ENCODE results near the gene CCDC78.

Gene CCDC78

DNA sequence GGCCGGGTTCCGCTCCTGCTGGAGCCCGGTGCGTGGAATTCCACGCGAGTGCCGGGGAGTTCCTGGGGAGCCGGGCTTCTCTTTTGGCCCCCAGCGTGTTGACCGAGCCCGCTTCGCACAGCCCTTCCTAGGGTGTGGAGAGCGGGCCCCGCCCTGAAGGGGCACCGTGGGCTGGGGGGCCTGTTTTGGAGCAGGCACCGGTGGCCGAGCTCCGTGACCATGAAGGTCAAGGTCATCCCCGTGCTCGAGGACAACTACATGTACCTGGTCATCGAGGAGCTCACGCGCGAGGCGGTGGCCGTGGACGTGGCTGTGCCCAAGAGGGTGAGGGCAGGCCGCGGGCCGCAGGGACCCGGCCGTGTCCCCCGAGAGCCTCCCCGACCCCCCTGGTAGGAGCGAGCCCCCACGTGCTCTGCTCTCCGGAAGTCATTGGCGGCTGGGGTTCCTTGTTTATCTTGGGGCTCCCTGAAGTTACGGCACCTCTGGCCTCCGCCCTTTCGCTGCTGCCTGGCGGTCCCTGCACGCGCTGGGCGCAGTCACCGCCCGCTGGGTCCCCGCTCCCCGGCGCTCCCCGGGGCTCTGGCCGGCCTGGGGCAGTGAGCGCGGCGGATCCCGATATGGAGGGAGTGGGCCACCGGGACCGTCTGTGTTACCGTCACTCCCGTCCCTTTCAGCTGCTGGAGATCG lies 1.2 kb upstream of the CCDC78 start:
- no peak for FAIRE-seq
- DNase-seq (ENCODE audit: insufficient read length, low spot score): no peak
- no peak for TF ChIP-seq TAF1 (IDR thresholded peaks at IDR 0.05; ENCODE audit: low read depth, low read length)

DNA sequence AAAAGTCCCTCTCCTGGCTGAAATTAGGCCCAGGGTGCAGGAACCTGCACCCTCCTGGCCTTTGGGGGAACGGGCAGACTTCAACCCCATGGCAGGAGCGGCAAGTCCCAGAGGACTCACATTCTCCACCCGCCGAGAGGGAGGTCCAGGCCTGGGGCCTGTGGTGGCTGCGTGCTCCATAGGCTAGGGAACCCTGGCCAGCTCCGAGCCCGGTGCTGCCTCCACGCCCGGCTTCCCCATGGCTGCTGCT lies 130 bp downstream of the CCDC78 start:
- TF ChIP-seq PAX5 (IDR thresholded peaks at IDR 0.05; ENCODE audit: insufficient read depth, low read length, severe bottlenecking) (no peak), POLR2A (IDR thresholded peaks at IDR 0.05; ENCODE audit: low read depth, low read length) (no peak), SPI1 (IDR thresholded peaks at IDR 0.05; ENCODE audit: low read depth, low read length) (no peak), POLR2AphosphoS5 (IDR thresholded peaks at IDR 0.05; ENCODE audit: low read depth, low read length) (no peak), TAF1 (IDR thresholded peaks at IDR 0.05; ENCODE audit: low read depth, low read length) (no peak), POU2F2 (IDR thresholded peaks at IDR 0.05; ENCODE audit: low read depth, low read length) (no peak)
- no peak for FAIRE-seq
- no peak for DNase-seq (ENCODE audit: insufficient read length, low spot score)

DNA sequence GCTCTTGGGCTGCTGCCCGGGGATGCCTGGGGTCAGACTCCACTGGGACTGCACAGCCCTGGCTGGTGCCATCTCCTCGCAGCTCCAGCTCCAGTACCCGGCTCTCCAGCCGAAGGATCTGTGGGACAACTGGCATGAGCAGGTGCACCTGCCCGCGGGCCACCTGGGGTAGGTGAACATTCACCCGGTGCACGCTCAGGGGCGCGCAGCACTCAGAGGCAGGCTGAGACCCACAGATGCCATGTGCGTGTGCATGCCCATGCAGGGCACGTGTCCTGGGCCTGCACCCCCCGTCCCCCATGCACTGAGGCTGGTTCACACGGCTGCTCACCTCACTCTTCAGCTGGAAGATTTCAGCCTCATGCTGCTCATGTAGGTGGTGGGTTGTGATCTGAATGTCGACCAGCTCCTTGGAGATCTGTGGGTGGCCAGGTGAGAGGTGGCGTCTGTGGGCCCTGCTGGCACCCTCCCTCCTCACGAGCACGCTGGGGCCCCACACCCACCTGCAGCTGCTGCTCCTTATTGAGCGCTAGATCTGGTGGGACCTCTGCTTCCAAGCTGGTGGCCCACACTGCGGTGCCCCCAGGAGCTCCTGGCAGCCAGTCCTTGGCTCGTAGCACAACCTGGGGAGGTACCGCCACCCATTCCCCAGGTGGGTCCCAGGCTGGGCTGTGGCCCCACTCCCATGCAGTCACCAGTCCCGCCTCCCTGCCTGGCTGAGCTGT lies 618 bp downstream of the CCDC78 start:
- FAIRE-seq (no peak), DNase-seq (ENCODE audit: insufficient read length, low spot score) (no peak)
- TF ChIP-seq SPI1 (IDR thresholded peaks at IDR 0.05; ENCODE audit: low read depth, low read length) (no peak), POLR2AphosphoS5 (IDR thresholded peaks at IDR 0.05; ENCODE audit: low read depth, low read length) (no peak), PAX5 (IDR thresholded peaks at IDR 0.05; ENCODE audit: insufficient read depth, low read length, severe bottlenecking) (no peak), POLR2A (IDR thresholded peaks at IDR 0.05; ENCODE audit: low read depth, low read length) (no peak), TAF1 (IDR thresholded peaks at IDR 0.05; ENCODE audit: low read depth, low read length) (no peak), POU2F2 (IDR thresholded peaks at IDR 0.05; ENCODE audit: low read depth, low read length) (no peak)

- DNase-seq (ENCODE audit: insufficient read length, low spot score): no peak
- FAIRE-seq: no peak
- TF ChIP-seq TAF1 (IDR thresholded peaks at IDR 0.05; ENCODE audit: low read depth, low read length) (no peak), POLR2AphosphoS5 (IDR thresholded peaks at IDR 0.05; ENCODE audit: low read depth, low read length) (no peak)
These were observed 1.2 kb downstream of the CCDC78 start for GRCh38 chr16:725041-725376.

GRCh38 chr16:724188-725040 lies 1.8 kb downstream of the CCDC78 start:
- FAIRE-seq (no peak), DNase-seq (ENCODE audit: insufficient read length, low spot score) (no peak)
- TF ChIP-seq PAX5 (IDR thresholded peaks at IDR 0.05; ENCODE audit: insufficient read depth, low read length, severe bottlenecking): no peak
- TF ChIP-seq POLR2A (IDR thresholded peaks at IDR 0.05; ENCODE audit: low read depth, low read length): no peak
- TF ChIP-seq POLR2AphosphoS5 (IDR thresholded peaks at IDR 0.05; ENCODE audit: low read depth, low read length): no peak
- TF ChIP-seq POU2F2 (IDR thresholded peaks at IDR 0.05; ENCODE audit: low read depth, low read length): no peak
- TF ChIP-seq SPI1 (IDR thresholded peaks at IDR 0.05; ENCODE audit: low read depth, low read length): no peak
- TF ChIP-seq TAF1 (IDR thresholded peaks at IDR 0.05; ENCODE audit: low read depth, low read length): no peak

DNA sequence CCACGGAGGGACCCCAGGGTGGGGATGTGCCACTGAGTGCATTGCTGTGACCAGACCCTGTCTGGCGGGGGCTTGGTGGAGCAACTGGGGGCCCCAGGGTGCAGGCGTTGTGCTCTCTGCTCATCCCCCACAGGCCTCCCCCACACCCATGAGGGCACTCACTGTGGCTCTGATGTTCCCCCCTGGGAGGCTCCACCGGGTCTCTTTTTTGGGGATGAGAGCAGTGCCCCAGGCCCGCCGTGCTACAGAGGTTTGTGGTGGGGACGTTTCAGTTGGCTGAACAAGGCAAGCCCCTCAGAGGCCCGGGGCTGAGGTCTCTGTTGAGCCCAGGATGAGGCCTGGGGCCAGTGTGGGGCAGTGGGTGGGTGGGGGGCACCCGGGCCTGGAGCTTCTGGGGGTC lies 2.5 kb downstream of the CCDC78 start:
- DNase-seq (ENCODE audit: insufficient read length, low spot score) (no peak), FAIRE-seq (no peak)
- TF ChIP-seq POLR2A (IDR thresholded peaks at IDR 0.05; ENCODE audit: low read depth, low read length) (no peak), SPI1 (IDR thresholded peaks at IDR 0.05; ENCODE audit: low read depth, low read length) (no peak), TAF1 (IDR thresholded peaks at IDR 0.05; ENCODE audit: low read depth, low read length) (no peak), POU2F2 (IDR thresholded peaks at IDR 0.05; ENCODE audit: low read depth, low read length) (no peak), POLR2AphosphoS5 (IDR thresholded peaks at IDR 0.05; ENCODE audit: low read depth, low read length) (no peak)

DNA sequence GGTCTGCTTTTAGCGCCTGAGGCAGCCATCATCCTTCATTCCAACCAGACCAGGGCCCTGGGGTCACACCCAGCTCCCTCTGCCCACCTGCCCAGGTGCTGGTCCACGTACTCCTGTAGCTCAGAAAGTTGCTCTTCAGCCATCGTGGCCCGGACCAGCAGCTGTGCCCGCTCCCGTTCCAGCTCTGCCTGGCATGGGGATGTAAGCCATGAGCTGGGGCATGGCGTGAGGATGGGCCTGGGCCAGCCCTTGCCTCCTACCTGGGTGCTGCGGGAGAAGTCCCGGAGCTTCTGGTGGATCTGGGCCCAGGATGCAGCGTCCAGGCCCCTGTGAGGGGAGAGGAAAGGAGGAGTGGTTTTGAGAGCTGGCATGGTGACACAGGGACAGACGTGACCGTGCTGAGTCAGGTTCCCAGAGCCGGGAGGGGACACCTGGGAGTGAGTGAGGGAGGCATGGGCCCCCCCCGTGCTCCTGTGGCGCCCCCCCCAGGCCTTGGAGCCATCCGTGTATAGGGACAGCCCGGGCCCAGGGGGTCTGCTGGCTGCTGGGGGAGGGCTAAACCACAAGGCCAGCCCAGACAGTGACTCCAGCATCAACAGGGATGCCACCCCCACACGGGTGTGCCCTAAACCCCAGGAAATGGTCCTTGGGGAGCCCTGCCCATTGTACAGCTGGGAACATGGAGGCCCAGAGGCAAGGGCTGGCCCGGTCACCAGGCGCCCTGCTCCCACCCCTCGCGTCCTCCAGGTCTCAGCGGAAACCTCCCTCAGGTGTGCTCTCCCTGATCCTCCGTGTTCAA lies 3.2 kb downstream of the CCDC78 start:
- FAIRE-seq (no peak), DNase-seq (ENCODE audit: insufficient read length, low spot score) (no peak)
- no peak for TF ChIP-seq SPI1 (IDR thresholded peaks at IDR 0.05; ENCODE audit: low read depth, low read length)
- no peak for TF ChIP-seq POLR2AphosphoS5 (IDR thresholded peaks at IDR 0.05; ENCODE audit: low read depth, low read length)
- TF ChIP-seq PAX5 (IDR thresholded peaks at IDR 0.05; ENCODE audit: insufficient read depth, low read length, severe bottlenecking): no peak
- no peak for TF ChIP-seq POLR2A (IDR thresholded peaks at IDR 0.05; ENCODE audit: low read depth, low read length)
- TF ChIP-seq POU2F2 (IDR thresholded peaks at IDR 0.05; ENCODE audit: low read depth, low read length): no peak
- no peak for TF ChIP-seq TAF1 (IDR thresholded peaks at IDR 0.05; ENCODE audit: low read depth, low read length)

DNA sequence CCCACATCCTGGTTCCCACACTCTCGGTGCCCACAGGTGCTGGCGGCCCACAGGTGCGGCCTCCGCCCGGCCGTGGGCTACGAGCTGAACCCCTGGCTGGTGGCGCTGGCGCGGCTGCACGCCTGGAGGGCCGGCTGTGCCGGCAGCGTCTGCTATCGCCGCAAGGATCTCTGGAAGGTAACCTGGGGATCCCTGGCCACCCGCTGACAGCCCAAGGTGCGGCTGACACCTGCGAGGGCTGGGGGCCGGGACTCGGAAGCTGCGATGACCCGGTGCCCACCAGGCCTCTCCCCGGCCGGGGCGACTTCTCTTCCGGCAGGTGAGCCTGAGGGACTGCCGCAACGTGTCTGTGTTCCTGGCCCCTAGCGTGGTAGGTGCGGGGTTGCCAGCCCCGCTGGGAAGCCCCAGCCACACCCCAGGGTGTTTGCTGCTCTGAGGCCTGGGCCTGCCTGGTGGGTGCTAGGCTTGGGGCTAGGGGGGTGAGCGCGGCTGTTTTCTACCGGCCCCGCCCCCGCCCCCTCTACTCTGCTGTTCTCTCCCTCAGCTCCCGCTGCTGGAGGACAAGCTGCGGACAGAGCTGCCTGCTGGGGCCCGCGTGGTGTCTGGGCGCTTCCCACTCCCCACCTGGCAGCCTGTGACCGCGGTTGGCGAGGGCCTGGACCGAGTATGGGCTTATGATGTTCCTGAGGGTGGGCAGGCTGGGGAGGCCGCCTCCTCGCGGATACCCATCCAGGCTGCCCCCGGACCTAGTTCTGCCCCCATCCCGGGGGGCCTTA lies 4.3 kb downstream of the CCDC78 start:
- no peak for TF ChIP-seq SPI1 (IDR thresholded peaks at IDR 0.05; ENCODE audit: low read depth, low read length)
- TF ChIP-seq POLR2AphosphoS5 (IDR thresholded peaks at IDR 0.05; ENCODE audit: low read depth, low read length): no peak
- TF ChIP-seq POU2F2 (IDR thresholded peaks at IDR 0.05; ENCODE audit: low read depth, low read length): no peak
- TF ChIP-seq POLR2A (IDR thresholded peaks at IDR 0.05; ENCODE audit: low read depth, low read length): no peak
- no peak for TF ChIP-seq TAF1 (IDR thresholded peaks at IDR 0.05; ENCODE audit: low read depth, low read length)
- no peak for TF ChIP-seq PAX5 (IDR thresholded peaks at IDR 0.05; ENCODE audit: insufficient read depth, low read length, severe bottlenecking)
- no peak for DNase-seq (ENCODE audit: insufficient read length, low spot score)
- no peak for FAIRE-seq
